ENCODE data around the gene PBRM1.
"Not testable (repeated sequence)": the region's sequence is repeated elsewhere in the genome, so short reads cannot be mapped to it uniquely, and the experiment has no call there.

The PBRM1 gene

DNA sequence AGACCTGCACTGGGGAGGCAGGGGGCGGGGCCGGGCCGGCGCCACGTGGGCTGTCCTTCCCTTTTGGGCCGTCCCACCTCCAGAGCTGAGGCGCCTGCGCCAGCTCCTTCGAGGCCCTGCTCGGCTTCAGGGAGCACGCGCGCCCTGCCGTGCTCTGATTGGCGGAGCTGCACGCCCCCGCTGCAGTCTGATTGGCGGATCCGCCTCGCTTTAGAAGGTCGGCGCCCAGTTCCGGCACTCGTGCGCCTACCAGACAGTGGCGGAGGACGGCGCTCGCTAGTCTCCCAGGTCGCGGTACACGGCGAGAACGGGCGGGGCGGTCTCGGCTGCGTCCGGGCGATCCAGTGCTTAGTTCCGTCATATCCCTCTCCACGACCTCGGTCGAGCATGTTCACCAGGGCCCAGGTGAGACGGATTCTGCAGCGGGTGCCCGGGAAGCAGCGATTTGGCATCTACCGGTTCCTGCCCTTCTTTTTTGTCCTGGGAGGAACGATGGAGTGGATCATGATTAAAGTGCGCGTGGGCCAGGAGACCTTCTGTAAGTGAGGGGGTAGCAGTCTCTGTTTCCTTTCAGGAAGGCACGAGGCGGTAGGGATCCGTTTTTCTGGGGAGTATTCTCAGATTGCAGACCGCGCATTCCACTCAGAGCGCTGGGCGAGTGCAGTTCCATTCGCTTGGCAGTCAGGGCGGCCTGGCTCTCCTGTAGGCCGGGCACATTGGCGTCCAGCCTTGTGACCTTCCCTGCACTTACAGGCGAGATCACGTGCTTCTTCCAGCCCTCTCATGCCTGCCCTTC lies 149.1 kb downstream of the PBRM1 start, which contains the start of gene UQCC5:
Gene UQCC5 (plus strand): TSS at position 237 of the 796 bp plus-strand sequence. CDS start 151 bp downstream, at position 388.
- peak; percentile 99 for DNase-seq (ENCODE audit: low read depth)

DNA sequence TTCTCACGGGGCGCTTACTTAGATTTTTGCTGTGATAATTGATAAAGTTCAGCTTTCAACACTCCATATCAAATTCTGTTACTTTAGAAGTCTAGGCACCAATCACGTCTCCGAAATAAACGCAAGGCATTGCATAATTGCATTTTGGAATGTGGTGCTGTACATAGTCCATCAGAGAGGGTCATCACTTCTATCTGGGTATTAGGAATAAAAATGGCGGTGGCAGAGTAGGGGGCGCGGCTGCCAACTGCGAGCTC lies 149.7 kb downstream of the PBRM1 start:
- no peak for DNase-seq (ENCODE audit: low read depth)

- DNase-seq (ENCODE audit: low read depth), result no peak
Measured at GRCh38 chr3:52535411-52536111, 150.2 kb downstream of the PBRM1 start.

GRCh38 chr3:52534281-52535183 lies 151.2 kb downstream of the PBRM1 start:
- no peak for DNase-seq (ENCODE audit: low read depth)

- DNase-seq (ENCODE audit: low read depth), result peak; percentile 75
Measured at GRCh38 chr3:52533623-52534280, 152.0 kb downstream of the PBRM1 start, which contains the start of gene NT5DC2. Gene NT5DC2 (minus strand): TSS chr3:52533857. CDS start chr3:52533737, 120 bp downstream.

GRCh38 chr3:52532838-52533622 lies 152.7 kb downstream of the PBRM1 start:
- DNase-seq (ENCODE audit: low read depth), result peak; percentile 19

DNA sequence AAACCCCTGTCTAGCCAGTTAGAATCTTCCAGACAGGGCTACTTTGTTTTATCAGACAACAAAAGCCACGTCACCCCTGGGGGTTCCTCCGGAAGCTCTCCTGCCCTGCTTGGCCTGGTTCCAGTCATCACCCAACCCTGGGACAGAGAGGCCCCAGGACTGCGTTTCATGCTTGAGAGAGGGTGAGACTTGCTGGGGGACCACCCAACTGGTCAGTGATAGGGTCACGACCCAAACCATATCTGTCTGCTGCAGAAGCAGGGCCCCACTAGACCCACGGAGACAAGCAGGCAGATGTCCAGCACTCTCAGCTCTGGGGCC lies 153.2 kb downstream of the PBRM1 start:
- DNase-seq (ENCODE audit: low read depth), result no peak

DNA sequence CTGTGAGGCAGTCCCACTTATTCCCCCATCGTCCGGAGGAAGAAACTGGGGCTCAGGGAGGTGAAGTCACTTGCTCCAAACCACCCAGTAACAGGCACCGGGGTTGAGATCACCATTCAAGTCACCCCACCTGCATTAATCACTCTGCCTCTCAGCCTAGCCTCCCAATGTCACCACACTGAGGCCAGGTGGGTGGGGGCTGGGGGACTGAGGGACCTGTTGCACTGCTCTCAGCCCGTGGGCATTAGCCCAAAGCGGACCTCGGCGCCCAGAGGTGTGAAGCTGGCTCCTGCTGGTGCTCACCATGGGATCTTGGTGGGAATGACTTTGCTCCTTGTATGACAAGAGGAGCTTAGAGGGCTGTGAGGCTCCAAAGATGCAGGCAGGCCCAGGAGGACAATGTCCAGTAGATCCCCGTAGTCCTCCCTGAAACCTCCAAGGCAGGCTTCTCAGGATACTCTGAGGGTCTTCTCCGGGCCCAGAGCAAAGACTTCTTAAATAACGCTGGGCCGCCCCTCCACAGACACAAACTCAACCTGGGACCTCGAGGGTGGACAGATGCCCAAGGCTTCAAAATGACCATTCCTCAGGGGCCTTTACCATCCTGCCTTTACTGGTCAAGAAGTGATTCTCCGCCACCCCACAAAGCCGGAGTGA lies 153.7 kb downstream of the PBRM1 start:
- no peak for DNase-seq (ENCODE audit: low read depth)

GRCh38 chr3:52530918-52531826 lies 154.5 kb downstream of the PBRM1 start:
- DNase-seq (ENCODE audit: low read depth), result no peak

DNA sequence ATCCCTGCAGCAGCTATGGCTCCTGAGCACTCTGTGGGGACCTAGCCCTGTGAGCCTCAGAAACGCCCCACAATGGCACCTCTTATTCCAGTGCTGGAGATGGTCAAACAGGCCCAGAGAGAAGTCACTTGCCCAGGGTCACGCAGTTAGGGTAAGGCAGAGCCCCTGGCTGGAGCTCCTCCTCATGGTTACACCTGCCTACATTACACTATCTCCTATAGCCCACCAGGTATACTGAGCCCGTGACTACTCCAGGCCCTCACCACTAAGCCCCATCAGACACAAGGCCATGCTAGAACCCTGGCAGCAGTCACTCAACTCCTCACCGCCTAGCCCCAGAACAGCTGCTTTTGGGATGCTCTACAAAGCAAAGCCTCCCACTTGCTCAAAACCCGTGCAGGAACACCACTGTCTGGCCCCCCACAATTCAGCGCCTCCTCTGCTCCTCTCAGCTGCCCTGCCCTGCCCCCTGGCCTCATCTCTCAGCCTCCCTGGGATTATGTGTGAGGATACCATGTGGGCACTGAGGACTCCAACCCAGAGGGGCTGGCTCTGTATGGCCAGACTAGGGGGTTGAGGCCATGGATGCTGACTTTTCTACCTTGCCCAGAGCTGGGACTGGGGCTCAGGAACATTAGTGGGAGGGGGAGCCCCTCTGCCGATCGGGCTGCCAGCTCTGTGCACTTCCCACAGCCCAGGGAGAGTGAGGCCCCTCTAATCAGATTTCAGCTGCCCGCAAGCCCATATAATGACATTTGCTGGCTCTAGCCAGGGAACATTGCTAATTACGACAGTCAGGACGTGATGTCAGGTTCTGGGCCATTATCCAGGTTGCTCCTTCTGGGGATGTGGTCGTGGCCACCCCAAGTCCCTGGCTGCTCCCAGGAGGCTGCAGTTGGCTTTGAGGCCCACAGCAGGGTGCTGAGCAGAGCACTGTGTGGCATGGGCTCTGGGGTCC lies 156.1 kb downstream of the PBRM1 start:
- DNase-seq (ENCODE audit: low read depth), result no peak

- no peak for DNase-seq (ENCODE audit: low read depth)
Measured at GRCh38 chr3:52528586-52529375, 156.9 kb downstream of the PBRM1 start.

- no peak for DNase-seq (ENCODE audit: low read depth)
Measured at GRCh38 chr3:52527732-52528585, 157.8 kb downstream of the PBRM1 start.

- no peak for DNase-seq (ENCODE audit: low read depth)
Measured at GRCh38 chr3:52527039-52527731, 158.5 kb downstream of the PBRM1 start.

- not testable (repeated sequence) for DNase-seq (ENCODE audit: low read depth)
Measured at GRCh38 chr3:52526671-52527038, 159.1 kb downstream of the PBRM1 start.

- DNase-seq (ENCODE audit: low read depth), result no peak
Measured at GRCh38 chr3:52525680-52526561, 159.8 kb downstream of the PBRM1 start.

Measured in activated T-cell treated with anti-CD3 and anti-CD28 coated beads for 48 hours (primary cell).